GM19463 (cell line): ENCODE measurements around the gene PRKAG2.

Source experiments
- ATAC-seq: cut with Tn5 transposase; IDR thresholded peaks from one replicate; pipeline ENCODE4 v1.9.1; 2021; ENCODE audit warnings: mild to moderate bottlenecking, moderate library complexity; ENCODE audit not compliant: unreplicated experiment

PRKAG2 gene

GRCh38 chr7:151776446-151776845 lies 100.5 kb downstream of the PRKAG2 start:
- no peak for ATAC-seq

GRCh38 chr7:151775547-151776443 lies 101.1 kb downstream of the PRKAG2 start:
- no peak for ATAC-seq

GRCh38 chr7:151774951-151775350 lies 102.0 kb downstream of the PRKAG2 start:
- ATAC-seq = no peak

DNA sequence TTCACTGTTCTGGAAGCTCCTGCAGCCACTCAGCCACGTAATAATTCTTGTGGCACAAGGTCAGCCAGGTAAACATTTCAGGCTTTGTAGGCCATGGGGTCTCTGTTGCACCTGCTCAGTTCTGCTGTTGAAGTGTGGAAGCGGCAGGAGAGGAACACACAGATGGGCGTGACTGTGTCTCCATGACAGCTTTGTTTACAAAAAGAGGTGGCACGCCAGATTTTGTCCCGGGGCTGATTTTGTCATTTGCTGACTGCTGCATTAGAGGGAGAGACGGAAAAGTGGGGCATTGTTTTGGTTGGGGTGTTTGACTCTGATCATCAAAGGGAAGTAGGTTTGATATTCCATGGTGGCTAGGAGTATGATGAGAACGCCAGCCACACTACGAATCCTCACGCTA lies 103.1 kb downstream of the PRKAG2 start:
- ATAC-seq = no peak

DNA sequence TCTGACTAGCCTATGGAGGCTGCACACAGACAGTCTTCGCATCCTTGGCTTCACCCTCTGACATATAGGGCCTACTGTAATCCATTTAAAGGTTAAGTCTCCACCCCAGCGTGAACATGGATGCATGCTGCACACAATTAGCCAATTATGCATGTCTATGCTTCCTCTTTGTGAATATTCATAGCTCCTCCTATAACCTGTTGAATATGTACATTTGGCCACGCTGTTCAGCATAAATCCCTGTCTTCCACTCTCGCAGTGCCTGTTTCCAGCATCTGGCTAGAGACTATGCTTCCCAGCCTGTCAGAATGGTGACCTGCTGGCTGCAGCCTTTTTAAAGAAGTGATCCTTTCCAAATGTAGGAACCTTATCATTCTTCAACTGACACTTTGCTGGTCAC lies 106.7 kb downstream of the PRKAG2 start:
- no peak for ATAC-seq

- no peak for ATAC-seq
Measured at GRCh38 chr7:151769188-151769821, 107.6 kb downstream of the PRKAG2 start.

- ATAC-seq = no peak
Measured at GRCh38 chr7:151768805-151769187, 108.1 kb downstream of the PRKAG2 start.

GRCh38 chr7:151767557-151767956 lies 109.4 kb downstream of the PRKAG2 start:
- no peak for ATAC-seq

DNA sequence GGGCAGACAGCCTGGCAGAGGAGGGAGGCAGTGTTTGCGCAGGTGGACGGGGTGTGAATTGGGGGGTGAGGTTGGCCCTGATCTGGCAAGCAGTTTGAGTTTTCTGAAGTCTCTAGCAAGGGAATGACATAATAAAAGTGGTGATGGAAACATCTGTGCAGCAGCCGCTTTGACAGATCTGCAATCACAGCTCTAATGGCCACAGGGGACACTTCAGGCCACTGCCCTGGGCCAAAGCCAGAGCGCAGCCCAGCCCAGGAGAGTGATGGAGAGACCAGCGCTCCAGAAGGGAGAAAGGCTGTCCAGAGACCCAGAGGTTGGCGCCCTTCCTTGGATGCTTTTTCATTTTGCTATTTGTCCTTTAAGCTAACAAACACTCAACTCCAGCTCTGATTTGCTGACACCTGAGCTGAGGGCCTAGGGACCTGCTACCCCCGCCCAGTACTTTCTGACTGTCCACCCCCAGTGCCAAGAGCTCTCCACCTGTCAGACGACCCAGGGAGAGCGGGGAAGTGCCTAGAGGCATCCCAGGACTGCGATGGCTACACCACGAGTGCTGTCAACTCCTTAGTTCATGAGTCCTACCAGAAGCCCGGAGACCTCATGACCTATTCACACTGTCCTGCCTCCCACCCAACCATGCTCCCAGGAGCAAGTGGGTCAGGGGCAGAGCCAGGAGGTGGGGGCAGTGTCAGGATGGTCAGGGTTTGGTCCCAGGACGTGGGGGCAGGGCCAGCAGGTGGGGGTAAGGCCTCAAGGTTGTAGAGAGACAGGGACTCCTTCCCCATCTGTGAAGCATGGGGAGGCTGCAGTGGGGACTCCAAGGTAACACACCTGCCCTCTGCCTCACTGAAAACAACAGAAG lies 112.6 kb downstream of the PRKAG2 start:
- ATAC-seq = no peak

GRCh38 chr7:151763420-151763984 lies 113.4 kb downstream of the PRKAG2 start:
- ATAC-seq = no peak

DNA sequence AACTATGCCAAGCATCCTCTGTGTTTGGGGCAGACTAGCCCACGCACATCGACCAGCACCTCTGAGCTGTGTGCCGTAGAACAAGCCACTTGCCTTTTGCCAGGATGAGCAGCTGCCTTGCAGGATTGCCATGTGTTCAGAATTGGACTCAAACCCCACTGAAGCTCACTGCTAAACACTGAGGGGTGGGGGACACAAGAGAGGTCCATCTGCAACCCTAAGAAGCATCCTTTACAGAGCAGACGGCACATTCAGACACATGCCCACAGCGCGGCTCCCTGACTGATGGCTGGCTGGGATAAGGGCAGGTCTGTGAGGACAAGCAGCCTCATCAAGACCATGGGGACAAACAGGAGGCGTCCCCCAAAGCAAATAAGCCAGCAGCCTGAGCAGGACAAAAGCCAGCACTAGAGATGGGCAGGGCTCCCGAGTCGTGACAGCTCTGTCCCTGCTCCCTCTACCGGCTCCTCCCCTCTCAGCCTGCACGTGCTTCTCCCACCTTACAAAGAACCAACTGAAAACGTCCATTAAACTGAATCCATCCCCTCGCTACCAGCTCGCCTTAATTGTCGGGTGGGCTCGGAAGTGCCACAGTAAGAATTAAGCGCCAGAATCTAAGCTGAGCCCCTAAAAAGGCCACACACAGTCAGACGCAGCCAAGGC lies 114.2 kb downstream of the PRKAG2 start:
- ATAC-seq = no peak

DNA sequence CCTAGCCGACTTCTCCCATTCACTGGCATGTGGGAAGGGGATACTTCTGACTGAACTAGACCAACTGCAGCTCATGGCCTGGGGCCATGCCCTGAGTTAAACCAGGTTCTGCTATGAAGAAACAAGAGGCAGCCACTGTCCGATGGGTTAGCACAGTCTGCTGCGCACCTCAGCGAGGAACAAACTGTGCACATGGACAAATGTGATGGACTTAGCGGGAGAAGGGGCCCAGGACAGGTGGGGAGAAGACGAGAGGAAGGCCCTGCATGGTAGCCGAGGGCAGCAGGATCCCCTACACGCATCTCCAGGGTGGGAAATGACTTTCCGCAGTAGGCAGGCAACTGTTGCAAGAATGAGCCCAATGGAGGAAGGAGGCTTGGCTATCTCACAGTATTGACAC lies 115.0 kb downstream of the PRKAG2 start:
- no peak for ATAC-seq

DNA sequence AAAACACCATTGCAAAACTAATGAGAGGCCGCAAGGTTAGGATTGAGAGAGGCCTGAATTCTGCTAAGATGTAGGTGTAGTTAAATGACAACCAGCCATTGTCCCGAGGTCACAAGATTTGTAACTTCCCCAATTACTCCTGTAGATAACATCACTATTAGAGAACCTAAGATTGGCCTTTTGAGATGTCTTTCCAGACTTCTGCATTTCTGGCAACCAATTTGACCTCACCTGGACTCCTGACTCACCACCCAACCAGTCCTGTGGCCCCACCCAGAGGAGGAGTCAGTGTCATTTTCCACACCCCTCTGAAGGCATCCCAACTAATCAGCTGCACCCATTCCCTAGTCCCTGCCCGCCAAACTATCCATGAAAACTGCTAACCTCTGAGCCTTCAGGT lies 115.7 kb downstream of the PRKAG2 start:
- ATAC-seq = no peak

- ATAC-seq = no peak
Measured at GRCh38 chr7:151759591-151760042, 117.3 kb downstream of the PRKAG2 start.

- ATAC-seq = no peak
Measured at GRCh38 chr7:151758622-151759540, 118.0 kb downstream of the PRKAG2 start.

DNA sequence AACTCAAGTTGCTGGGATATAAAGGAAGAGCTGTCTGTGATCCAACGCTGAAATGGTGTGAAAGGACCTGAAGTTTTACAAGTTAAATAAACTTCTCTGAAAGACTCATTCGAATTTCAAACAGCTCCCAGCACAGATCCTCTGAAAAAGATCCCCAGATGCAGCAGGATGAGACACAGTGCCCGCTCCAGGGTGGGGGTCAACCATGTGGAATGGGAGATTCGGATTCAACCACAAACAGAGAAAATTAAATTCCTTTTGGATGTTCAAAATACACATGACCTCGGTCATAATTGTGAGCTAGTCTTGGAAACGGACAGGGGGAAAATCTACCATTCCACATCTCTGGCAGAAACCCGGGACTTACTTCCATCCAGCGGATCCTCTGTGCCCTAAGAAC lies 119.6 kb downstream of the PRKAG2 start:
- no peak for ATAC-seq

DNA sequence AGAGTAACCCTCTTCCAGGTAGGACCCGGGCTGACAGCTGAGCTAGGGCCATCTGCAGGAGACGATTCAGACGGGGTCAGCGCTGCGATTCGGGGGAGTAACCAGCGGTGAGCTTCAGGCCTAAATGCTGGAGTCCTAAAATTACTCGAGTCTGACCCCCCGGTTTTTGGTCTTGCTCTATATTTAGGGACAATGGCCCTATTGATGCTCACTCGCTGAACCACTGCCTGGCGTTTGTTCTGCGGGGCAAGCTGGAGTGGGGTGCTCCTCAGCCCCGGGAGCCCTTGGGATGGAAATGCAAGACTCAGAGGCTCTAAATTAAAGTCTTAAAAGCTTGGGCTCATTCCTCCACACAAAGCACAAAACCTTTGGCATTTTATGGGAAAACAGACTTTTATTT lies 120.0 kb downstream of the PRKAG2 start:
- ATAC-seq = no peak

DNA sequence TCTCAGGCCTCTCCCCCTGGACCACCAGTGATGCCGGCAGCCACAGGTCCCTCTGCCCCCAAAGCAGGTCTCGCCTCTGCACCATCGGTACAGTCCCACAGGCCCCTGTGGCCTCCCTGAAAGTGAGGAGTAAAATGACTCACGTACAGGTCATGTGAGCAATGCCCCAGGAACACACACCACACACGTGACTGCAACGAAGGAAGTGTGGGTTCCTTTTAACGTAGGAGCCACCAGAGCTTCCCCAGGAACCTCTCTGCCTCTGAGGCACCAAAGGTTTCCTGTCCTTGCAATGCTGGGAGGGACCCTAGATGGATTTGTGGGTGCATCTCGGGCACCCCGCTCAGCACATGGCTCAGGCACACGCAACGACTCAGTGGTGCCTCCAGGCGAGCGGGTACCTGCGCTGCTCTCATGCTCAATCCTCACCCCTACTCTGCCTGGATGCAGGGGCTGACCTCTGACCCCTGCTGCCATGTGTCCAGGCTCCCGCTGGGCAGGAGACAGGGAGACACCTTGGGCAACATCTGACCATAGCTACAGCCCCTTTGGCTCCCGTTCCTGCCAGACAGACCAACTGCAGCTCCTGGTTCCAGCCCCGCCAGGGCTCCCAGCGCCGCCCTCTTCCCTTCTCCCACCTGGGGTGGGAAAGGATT lies 120.7 kb downstream of the PRKAG2 start:
- ATAC-seq = peak; percentile 65
